Right lung (tissue), 5 donors: ENCODE results near the gene DDX39A. TPM values are rescaled to one million over a fixed set of nuclear protein-coding genes. Genes with fewer than 3 reads are reported as not detected.
"Not testable (repeated sequence)": the region's sequence is repeated elsewhere in the genome, so short reads cannot be mapped to it uniquely, and the experiment has no call there.

Experiments
- DNase-seq, 2 donors: peaks; one replicate each; pipeline ENCODE4 v3.0.0-alpha.2; 2013
- polyA plus RNA-seq, 5 donors: library from polyadenylated mRNA; unstranded; fragments of 120-200 nt; gene quantifications; one replicate each; pipeline versions ENCODE4 v1.2.1 to v1.2.3, GENCODE V29; 2013; ENCODE audit warnings: inconsistent platforms in 1 of 5, low replicate concordance in 1 of 5; ENCODE audit not compliant: insufficient read length in 5 of 5, insufficient read depth in 1 of 5

DDX39A gene
- polyA plus RNA-seq, 5 donors, result 39.2 to 62.2 (median 52.1) TPM

GRCh38 chr19:14410091-14411051, 8.8 kb downstream of the DDX39A start:
- no peak for DNase-seq

- DNase-seq, result no peak
Measured at GRCh38 chr19:14409146-14410023, 9.8 kb downstream of the DDX39A start.

GRCh38 chr19:14408491-14409145, 10.5 kb downstream of the DDX39A start:
- DNase-seq, result no peak

GRCh38 chr19:14407605-14408484, 11.3 kb downstream of the DDX39A start:
- DNase-seq, result no peak

GRCh38 chr19:14406645-14407401, 12.3 kb downstream of the DDX39A start:
- no peak for DNase-seq

- peak; percentile 89 to 90 for DNase-seq
Measured at GRCh38 chr19:14405758-14406644, 13.1 kb downstream of the DDX39A start.

GRCh38 chr19:14405380-14405757, 13.8 kb downstream of the DDX39A start:
- no peak for DNase-seq

- no peak for DNase-seq
Measured at GRCh38 chr19:14404312-14404711, 14.8 kb downstream of the DDX39A start.

- DNase-seq, result not testable (repeated sequence)
Measured at GRCh38 chr19:14403145-14403930, 15.8 kb downstream of the DDX39A start.

- no peak for DNase-seq
Measured at GRCh38 chr19:14402332-14403144, 16.6 kb downstream of the DDX39A start.

- DNase-seq, result no peak
Measured at GRCh38 chr19:14401468-14402195, 17.5 kb downstream of the DDX39A start.

- DNase-seq, result no peak
Measured at GRCh38 chr19:14400951-14401431, 18.1 kb downstream of the DDX39A start.

GRCh38 chr19:14397168-14397567, 22.0 kb downstream of the DDX39A start:
- not testable (repeated sequence) for DNase-seq

- not testable (repeated sequence) for DNase-seq
Measured at GRCh38 chr19:14396730-14397129, 22.4 kb downstream of the DDX39A start.

GRCh38 chr19:14395710-14396336, 23.3 kb downstream of the DDX39A start:
- DNase-seq, result no peak

- no peak for DNase-seq
Measured at GRCh38 chr19:14395262-14395661, 23.9 kb downstream of the DDX39A start.
